GM19455 (cell line): Measurements from ENCODE around the gene RANGAP1.

Experiments
- ATAC-seq: cut with Tn5 transposase; IDR thresholded peaks from one replicate; pipeline ENCODE4 v1.9.1; 2021; ENCODE audit not compliant: unreplicated experiment

RANGAP1 gene

DNA sequence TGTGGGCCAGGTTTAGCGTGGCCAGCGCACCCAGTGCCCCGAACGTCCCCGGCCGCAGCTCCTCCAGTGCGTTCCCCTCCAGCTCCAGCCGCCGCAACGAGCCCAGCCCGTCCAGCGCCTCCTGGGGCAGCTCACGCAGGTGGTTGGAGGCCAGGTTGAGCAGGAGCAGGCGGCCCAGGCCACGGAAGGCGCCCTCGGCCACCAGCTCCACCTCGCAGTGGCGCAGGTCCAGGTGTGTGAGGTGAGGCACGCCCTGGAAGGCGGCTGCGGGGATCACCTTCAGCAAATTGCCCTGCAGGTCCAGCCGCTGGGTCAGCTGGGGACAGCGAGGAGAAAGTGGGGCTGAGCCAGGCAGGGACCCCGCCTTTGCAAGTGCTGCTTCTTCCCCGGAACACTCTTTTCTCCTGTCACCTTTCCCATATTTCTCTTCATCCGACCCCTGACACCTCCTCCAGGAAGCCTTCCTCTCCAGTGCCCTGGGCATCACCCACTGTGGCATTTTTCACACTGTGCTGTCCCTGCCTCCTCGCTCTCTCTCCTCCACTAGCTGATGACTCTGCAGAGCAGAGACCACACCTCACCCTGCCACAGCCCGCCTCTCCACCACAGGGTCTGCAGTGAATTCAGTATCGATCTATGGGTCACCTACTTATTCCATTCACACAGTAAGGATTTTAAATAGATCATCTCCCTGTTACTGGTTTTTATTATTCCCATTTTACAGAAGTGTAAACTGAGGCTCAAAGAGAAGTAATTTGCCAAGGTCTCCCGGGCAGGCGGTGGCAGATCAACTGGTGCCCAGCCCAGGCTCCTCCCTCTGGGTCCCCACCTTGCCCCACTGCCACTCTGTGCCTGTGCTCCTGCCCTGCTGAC lies 47.2 kb downstream of the RANGAP1 start:
- no peak for ATAC-seq

DNA sequence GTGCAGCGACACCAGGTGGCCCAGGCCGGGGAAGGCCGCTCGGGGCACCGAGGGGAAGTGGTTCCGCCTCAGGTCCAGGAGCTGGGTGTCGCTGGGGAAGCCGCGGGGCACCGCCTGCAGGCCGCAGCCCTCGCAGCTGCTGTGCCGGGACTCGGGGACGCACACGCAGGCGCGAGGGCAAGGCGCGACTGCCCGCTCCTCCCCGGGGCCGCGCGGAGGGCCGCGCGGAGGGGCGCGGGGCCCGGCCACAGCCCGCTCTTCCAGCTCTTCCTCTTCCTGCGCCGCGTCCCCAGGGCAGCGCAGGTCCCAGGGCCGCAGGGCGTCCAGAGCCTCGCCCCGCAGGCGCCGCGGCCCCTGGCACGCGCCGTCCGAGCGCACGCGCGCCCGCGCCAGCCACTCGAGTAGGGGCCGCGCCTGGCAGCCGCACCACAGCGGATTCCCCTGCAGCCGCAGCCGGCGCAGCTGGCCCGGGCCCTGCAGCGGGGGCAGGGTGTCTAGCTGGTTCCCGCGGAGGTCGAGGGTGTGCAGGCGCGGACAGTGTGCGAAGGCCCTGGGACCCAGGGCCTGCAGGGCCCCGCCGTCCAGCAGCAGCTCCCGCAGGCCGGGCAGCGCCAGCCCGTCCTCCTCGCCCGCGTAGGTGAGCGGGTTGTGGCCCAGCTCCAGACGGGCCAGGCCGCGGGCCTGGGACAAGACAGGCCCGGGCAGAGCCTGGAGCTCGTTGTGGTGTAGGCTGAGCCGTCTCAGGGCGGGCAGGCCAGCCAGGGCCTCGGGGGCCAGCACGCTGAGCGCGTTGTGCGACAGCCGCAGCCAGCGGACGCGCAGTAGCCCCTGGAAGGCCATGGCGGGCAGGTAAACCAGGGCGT lies 48.0 kb downstream of the RANGAP1 start:
- ATAC-seq = peak; percentile 55

DNA sequence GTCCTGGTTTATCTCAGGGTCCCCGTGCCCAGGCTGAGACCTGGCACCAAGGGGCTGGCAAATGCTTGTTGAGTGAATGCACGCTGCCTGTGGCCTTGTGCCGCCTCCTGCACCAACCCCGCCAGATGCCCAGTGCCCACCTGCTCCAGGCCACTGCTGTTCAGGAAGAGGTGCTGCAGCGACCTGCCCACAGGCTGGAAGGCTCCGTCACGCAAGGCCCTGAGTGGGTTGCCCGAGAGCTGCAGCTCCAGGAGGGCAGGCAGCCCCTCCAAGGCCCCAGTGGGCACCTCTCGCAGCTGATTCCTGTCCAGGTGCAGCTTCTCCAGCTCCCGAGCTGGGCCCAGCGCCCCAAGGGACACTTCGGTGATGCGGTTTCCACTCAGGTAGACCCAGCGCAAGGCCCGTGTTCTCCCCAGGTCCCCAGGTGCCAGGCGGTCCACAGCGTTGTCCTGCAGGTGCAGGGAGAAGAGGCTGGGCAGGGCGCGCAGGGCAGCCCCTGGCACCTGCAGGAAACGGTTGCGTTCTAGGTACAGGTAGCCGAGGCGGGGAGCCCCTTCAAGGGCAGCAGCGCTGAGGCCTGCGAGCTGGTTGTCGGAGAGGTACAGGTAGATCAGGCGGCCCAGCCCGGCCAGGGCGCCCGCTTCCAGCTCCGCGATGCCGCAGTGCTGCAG lies 48.8 kb downstream of the RANGAP1 start:
- ATAC-seq = no peak

DNA sequence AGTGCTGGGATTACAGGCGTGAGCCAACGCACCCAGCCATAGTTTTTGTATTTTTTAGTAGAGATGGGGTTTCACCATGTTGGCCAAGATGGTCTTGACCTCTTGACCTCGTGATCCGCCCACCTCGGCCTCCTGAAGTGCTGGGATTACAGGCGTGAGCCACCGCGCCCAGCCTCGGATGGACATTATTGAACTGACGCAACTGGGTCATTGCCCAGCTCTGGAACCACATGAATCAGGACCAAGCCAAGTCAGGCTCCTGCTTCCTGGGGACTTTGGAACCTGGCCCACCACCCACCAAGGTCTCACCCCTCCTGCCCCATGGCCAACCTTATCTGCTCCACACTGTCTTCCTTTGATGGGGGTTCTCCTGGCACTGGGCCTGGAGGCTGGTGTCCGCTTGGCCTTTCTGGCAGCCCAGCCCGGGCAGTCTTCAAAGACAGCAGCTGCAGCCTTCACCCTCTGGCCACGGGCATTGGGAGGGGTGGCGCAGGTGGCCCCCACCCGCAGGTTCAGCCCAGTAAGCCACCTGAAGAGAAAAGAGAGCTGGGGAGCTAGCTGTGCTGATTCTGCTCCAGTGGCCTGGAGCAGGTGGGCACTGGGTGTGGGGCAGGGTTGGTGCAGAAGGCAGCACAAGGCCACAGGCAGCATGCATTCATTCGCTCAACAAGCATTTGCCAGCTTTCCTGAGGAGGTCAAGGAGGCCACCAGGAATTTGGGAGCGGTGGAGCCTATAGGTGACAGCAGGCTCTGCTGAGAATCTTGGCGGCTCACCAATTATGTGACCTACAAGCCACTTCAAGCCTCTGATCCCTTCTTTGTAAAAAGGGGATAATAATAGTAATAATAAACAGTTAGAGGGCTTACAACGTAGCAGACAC lies 50.9 kb downstream of the RANGAP1 start:
- no peak for ATAC-seq

- no peak for ATAC-seq
Observed at GRCh38 chr22:41231369-41231768, 54.6 kb downstream of the RANGAP1 start.

- no peak for ATAC-seq
Observed at GRCh38 chr22:41230401-41230785, 55.6 kb downstream of the RANGAP1 start.

DNA sequence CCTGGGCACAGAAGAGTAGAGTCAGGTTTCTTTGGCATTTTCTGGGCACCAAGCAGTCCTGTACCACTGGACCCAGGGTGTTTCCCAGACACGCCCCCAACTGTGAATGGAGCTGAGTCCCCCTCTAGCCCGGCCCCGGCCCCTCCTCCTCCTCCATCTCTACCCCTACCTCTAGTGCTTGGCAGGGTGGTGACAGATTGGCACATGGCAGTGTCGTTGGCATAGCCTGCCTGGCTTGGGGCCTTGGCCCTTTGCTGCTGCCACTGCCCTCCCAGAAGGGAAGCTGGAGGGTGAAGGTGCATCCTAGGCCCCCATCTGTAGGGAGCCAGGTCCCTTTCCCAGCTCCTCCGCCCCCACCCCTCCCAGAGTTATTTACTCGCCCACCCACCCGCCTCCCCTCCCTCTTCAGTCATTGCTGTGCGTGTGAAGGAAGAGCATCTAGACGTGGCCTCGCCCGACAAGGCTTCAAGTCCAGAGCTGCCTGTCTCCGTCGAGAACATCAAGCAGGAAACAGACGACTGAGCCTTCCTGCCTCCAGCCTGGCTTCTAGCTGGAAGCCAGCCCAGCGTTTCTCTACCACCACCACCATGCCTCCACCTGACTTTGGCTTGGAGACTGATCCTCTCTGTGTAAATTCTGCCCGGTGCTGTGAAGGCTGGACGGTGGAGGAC lies 56.1 kb downstream of the RANGAP1 start:
- no peak for ATAC-seq

GRCh38 chr22:41229215-41229614 lies 56.8 kb downstream of the RANGAP1 start:
- ATAC-seq = no peak

GRCh38 chr22:41226723-41227655 lies 59.0 kb downstream of the RANGAP1 start:
- no peak for ATAC-seq

DNA sequence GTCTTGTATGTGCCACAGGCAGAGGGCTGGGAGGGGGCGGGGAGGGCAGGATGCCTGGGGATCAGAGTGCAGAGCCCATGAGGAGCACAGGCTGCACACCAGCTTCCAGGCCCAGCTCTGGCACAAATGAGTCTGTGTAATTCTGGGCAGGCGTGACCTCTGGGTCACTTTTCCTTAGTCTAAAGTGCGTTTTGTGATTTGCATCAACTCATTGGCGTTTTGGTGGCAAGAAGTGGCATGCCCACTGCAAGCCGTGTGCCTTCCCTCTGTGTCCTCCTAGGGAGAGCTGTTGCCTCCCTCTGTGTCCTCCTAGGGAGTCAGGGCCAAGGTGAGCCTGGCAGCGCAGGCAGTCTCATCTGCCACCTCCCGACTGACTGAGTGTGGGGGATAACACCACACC lies 62.5 kb downstream of the RANGAP1 start:
- no peak for ATAC-seq

DNA sequence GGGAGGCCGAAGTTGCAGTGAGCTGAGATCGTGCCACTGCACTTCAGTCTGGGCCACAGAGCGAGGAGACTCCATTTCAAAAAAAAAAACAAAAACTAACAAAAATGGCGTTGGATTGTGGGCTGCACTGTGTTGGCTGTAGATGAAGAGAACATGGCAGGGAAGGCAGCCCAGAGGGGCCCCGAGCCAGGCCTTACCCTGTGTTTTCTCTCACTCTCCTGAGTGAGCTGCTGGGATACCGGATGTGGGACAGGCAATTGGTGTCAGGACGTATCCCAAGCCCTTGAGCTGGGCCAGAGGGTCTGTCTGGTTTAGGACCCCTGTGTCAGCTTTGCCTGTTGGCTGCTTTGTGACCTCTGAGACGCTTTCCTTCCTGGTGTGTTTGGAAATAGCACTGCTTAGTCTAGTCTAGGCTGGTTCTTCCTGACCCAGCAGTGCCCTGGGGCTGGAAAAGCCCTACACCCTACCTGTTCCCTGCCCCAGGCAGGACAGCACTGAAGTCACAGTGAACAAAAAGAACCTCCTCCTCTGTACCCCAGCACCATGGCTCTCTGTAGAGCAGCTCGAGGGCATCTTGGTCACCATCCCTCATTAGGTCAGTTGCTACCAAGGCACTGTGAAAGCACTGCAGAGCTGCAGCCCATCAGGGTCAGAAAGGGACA lies 63.0 kb downstream of the RANGAP1 start:
- ATAC-seq = no peak

DNA sequence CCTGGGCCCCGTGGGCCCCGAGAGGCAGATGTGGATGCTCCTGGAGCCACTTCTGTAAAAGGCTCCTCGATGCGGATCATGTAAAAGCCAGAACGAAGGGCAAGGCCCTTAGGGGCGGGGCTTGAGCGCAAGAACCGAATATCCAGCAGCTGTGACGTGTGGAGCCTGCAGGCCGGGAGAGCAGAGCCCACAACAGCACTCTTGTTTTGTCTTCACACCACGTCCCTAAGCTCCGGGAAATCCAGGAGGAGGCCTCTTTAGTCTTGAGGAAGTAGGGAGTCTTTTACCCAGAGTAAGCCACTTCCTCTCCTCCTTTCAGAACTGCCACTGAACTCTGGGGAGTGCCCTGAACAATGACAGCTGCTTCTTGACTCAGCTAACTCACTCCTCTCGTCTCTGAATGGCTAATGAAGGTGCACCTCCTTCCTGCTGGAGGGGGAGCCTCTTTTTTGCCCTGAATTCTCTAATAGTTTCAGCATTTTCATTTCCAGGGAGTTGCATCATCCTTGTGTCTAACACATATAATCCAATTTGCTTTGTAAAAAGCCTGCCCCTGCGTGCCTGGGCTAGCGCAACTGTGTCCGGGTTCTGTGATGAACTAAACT lies 68.3 kb downstream of the RANGAP1 start:
- ATAC-seq = no peak

DNA sequence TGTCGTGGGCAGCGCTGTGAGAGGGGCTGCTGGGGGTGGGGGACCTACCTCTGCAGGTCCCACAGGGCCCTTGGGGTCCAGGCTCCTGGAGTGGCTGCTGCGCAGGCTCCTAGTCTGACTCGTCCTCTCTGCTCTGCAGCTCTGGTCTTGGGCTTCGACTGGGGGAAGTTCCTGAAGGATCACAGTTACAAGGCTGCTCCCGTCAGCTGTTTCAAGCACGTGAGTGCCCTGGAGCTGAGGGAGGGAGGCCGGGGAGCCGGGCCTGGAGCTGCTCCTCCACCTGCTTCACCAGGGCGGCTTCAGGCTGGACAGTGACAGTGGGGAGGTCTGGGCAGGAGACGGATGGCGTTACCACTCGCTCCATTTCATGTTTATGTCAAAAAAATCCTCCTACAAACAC lies 69.0 kb downstream of the RANGAP1 start:
- ATAC-seq = no peak

- ATAC-seq = no peak
Observed at GRCh38 chr22:41215926-41216325, 70.1 kb downstream of the RANGAP1 start.

DNA sequence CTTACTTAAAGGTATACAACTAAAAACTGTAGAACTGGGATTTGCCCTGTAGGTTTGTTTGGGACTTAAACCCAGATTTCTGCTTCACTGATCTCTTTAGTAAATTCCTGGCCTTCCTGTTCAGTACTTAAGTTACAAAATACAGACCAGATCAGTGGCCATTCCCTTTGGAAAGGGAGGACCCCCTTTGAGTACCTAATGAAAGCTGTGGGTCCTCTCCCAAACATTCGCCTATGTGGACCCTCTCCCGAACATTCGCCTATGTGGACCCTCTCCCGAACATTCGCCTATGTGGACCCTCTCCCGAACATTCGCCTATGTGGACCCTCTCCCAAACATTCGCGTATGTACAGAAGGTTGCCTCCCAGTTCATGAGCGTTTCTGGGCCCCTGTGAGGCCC lies 70.6 kb downstream of the RANGAP1 start:
- ATAC-seq = no peak

- no peak for ATAC-seq
Observed at GRCh38 chr22:41206719-41207118, 79.3 kb downstream of the RANGAP1 start.

- peak; percentile 97 for ATAC-seq
Observed at GRCh38 chr22:41204992-41205900, 80.7 kb downstream of the RANGAP1 start, which contains the start of gene L3MBTL2. Gene L3MBTL2 (plus strand): TSS chr22:41205312. CDS start chr22:41205363, 51 bp downstream.
